ENCODE measurements around the gene COL4A1. TPM values are rescaled to one million over a fixed set of nuclear protein-coding genes. Genes with fewer than 3 reads are reported as not detected.

Gene COL4A1
- total RNA-seq, 2 donors from 2014 or later, result 80.4 to 253 TPM

GRCh38 chr13:110251193-110251819, 55.7 kb downstream of the COL4A1 start:
- H3K9me3 ChIP-seq, result no peaks in the 10 kb centered on the region
- no peak overlapping the region for H3K4me3 ChIP-seq
- intact Hi-C loops (cut with DNase I), result no loop called here
- ATAC-seq, result peak; percentile 25
- TF ChIP-seq CTCF (IDR thresholded peaks at IDR 0.05), result no peak
- TF ChIP-seq POLR2A (IDR thresholded peaks at IDR 0.05), result no peak
- peaks cover 22% of the 10 kb centered on the region for H3K4me1 ChIP-seq
- H3K36me3 ChIP-seq (replicated peaks in 1 of 2; ENCODE audit: insufficient read depth in 1 of 2, low read depth in 2 of 2), result no peaks in the 10 kb centered on the region
- peak overlapping the region in 3 of 4 donors; percentile 5 to 81 (median 18) for H3K27ac ChIP-seq
- no peaks in the 10 kb centered on the region for H3K27me3 ChIP-seq
- peak in 3 of 4 donors; percentile 38 to 69 (median 51) for DNase-seq
- 43 to 56% methylated on average over 12 of the region's 12 CpGs for WGBS, 2 donors

GRCh38 chr13:110250258-110250891, 56.6 kb downstream of the COL4A1 start:
- H3K36me3 ChIP-seq (replicated peaks in 1 of 2; ENCODE audit: insufficient read depth in 1 of 2, low read depth in 2 of 2), result no peaks in the 10 kb centered on the region
- peaks cover 22% of the 10 kb centered on the region for H3K4me1 ChIP-seq
- peak overlapping the region in 2 of 4 donors; percentile 5 to 81 for H3K27ac ChIP-seq
- 68 to 81% methylated on average over 6 to 10 of the region's 10 CpGs for WGBS, 2 donors
- H3K4me3 ChIP-seq, result no peak overlapping the region
- DNase-seq (peak in 2 of 4 donors; percentile 30), ATAC-seq (peak; percentile 17)
- no peaks in the 10 kb centered on the region for H3K27me3 ChIP-seq
- intact Hi-C loops (cut with DNase I), result no loop called here
- no peak for TF ChIP-seq POLR2A (IDR thresholded peaks at IDR 0.05)
- H3K9me3 ChIP-seq, result no peaks in the 10 kb centered on the region

- Histone ChIP-seq H3K9me3 (no peaks in the 10 kb centered on the region), H3K4me3 (no peak overlapping the region), H3K27me3 (no peaks in the 10 kb centered on the region), H3K4me1 (peaks cover 22% of the 10 kb centered on the region), H3K27ac (peak overlapping the region in 2 of 4 donors; percentile 77 to 81), H3K36me3 (replicated peaks in 1 of 2; ENCODE audit: insufficient read depth in 1 of 2, low read depth in 2 of 2) (no peaks in the 10 kb centered on the region)
- intact Hi-C loops (cut with DNase I), result no loop called here
- TF ChIP-seq CTCF (IDR thresholded peaks at IDR 0.05) (no peak), POLR2A (IDR thresholded peaks at IDR 0.05) (no peak)
- WGBS, 2 donors, result 79 to 87% methylated on average over 13 of the region's 13 CpGs
- ATAC-seq (no peak), DNase-seq (no peak)
Observed at GRCh38 chr13:110249326-110249725, 57.6 kb downstream of the COL4A1 start.

GRCh38 chr13:110248449-110249143, 58.4 kb downstream of the COL4A1 start:
- Histone ChIP-seq H3K4me1 (peaks cover 22% of the 10 kb centered on the region), H3K27ac (peak overlapping the region in 3 of 4 donors; percentile 19 to 81 (median 77)), H3K36me3 (replicated peaks in 1 of 2; ENCODE audit: insufficient read depth in 1 of 2, low read depth in 2 of 2) (no peaks in the 10 kb centered on the region), H3K27me3 (no peaks in the 10 kb centered on the region), H3K9me3 (no peaks in the 10 kb centered on the region), H3K4me3 (no peak overlapping the region)
- no peak for TF ChIP-seq POLR2A (IDR thresholded peaks at IDR 0.05)
- TF ChIP-seq CTCF (IDR thresholded peaks at IDR 0.05), result no peak
- 91 to 96% methylated on average over 19 to 27 of the region's 27 CpGs for WGBS, 2 donors
- DNase-seq (no peak), ATAC-seq (no peak)
- intact Hi-C loops (cut with DNase I), result no loop called here

GRCh38 chr13:110246530-110246929, 60.4 kb downstream of the COL4A1 start:
- no peaks in the 10 kb centered on the region for H3K27me3 ChIP-seq
- H3K27ac ChIP-seq, result peak overlapping the region in 3 of 4 donors; percentile 28 to 81 (median 77)
- H3K36me3 ChIP-seq (replicated peaks in 1 of 2; ENCODE audit: insufficient read depth in 1 of 2, low read depth in 2 of 2), result no peaks in the 10 kb centered on the region
- no peak for TF ChIP-seq CTCF (IDR thresholded peaks at IDR 0.05)
- TF ChIP-seq POLR2A (IDR thresholded peaks at IDR 0.05), result no peak
- no peak for ATAC-seq
- no peak for DNase-seq
- H3K4me1 ChIP-seq, result peaks cover 18% of the 10 kb centered on the region
- intact Hi-C loops (cut with DNase I), result no loop called here
- H3K4me3 ChIP-seq, result no peak overlapping the region
- WGBS, 2 donors, result 59 to 87% methylated on average over 4 to 5 of the region's 5 CpGs
- no peaks in the 10 kb centered on the region for H3K9me3 ChIP-seq
